GM18511 (cell line): Measurements from ENCODE around the gene TP53I11.

Source experiments
- ATAC-seq: cut with Tn5 transposase; IDR thresholded peaks from one replicate; pipeline ENCODE4 v1.9.1; 2021; ENCODE audit warnings: mild to moderate bottlenecking, moderate library complexity; ENCODE audit not compliant: unreplicated experiment

Gene TP53I11

GRCh38 chr11:44950625-44951476 lies at the start of gene TP53I11:
Gene TP53I11, minus strand, starts transcription at chr11:44950883. Its CDS starts 12,548 bp downstream, at chr11:44938335.
- ATAC-seq, result no peak

GRCh38 chr11:44999068-44999467 lies 48.4 kb upstream of the TP53I11 start:
- ATAC-seq, result no peak

- ATAC-seq, result no peak
Observed at GRCh38 chr11:44998051-44998450, 47.4 kb upstream of the TP53I11 start.

GRCh38 chr11:44997566-44997965 lies 46.9 kb upstream of the TP53I11 start:
- ATAC-seq, result no peak

GRCh38 chr11:44994753-44995152 lies 44.1 kb upstream of the TP53I11 start:
- no peak for ATAC-seq

- ATAC-seq, result no peak
Observed at GRCh38 chr11:44993971-44994704, 43.5 kb upstream of the TP53I11 start.

GRCh38 chr11:44992774-44993173 lies 42.1 kb upstream of the TP53I11 start:
- no peak for ATAC-seq

- no peak for ATAC-seq
Observed at GRCh38 chr11:44992181-44992582, 41.5 kb upstream of the TP53I11 start.

- ATAC-seq, result no peak
Observed at GRCh38 chr11:44990665-44991064, 40.0 kb upstream of the TP53I11 start.

- no peak for ATAC-seq
Observed at GRCh38 chr11:44989831-44990566, 39.3 kb upstream of the TP53I11 start.

- no peak for ATAC-seq
Observed at GRCh38 chr11:44988981-44989635, 38.4 kb upstream of the TP53I11 start.

- no peak for ATAC-seq
Observed at GRCh38 chr11:44988111-44988510, 37.4 kb upstream of the TP53I11 start.

- no peak for ATAC-seq
Observed at GRCh38 chr11:44987506-44987905, 36.8 kb upstream of the TP53I11 start.

GRCh38 chr11:44986315-44986714 lies 35.6 kb upstream of the TP53I11 start:
- ATAC-seq, result no peak

- no peak for ATAC-seq
Observed at GRCh38 chr11:44985721-44986120, 35.0 kb upstream of the TP53I11 start.

GRCh38 chr11:44983786-44984185 lies 33.1 kb upstream of the TP53I11 start:
- no peak for ATAC-seq

GRCh38 chr11:44982496-44983062 lies 31.9 kb upstream of the TP53I11 start:
- ATAC-seq, result no peak

GRCh38 chr11:44980533-44981427 lies 30.1 kb upstream of the TP53I11 start:
- ATAC-seq, result no peak

GRCh38 chr11:44979543-44980399 lies 29.1 kb upstream of the TP53I11 start:
- no peak for ATAC-seq
